Endothelial cell (in vitro differentiated cells): ENCODE data around the gene HECTD3. TPM values are rescaled to one million over a fixed set of nuclear protein-coding genes. Genes with fewer than 3 reads are reported as not detected.

ENCODE experiments used
- DNase-seq: peaks from one replicate; pipeline ENCODE4 v3.0.0; 2021; ENCODE audit warnings: low spot score
- H3K27ac Mint-ChIP-seq: one replicate; pipeline ENCODE4 v1.8.0; 2021; ENCODE audit warnings: mixed read lengths, inconsistent platforms; ENCODE audit not compliant: unreplicated experiment
- H3K27me3 Mint-ChIP-seq: one replicate; pipeline ENCODE4 v1.8.0; 2021; ENCODE audit warnings: mild to moderate bottlenecking, moderate library complexity, mixed read lengths, inconsistent platforms; ENCODE audit not compliant: unreplicated experiment
- H3K36me3 Mint-ChIP-seq: one replicate; pipeline ENCODE4 v1.8.0; 2021; ENCODE audit warnings: mild to moderate bottlenecking, low read depth, mixed read lengths, inconsistent platforms; ENCODE audit not compliant: unreplicated experiment
- H3K4me1 Mint-ChIP-seq: one replicate; pipeline ENCODE4 v1.8.0; 2021; ENCODE audit warnings: mild to moderate bottlenecking, mixed read lengths, inconsistent platforms; ENCODE audit not compliant: unreplicated experiment
- H3K4me3 Mint-ChIP-seq: one replicate; pipeline ENCODE4 v1.8.0; 2021; ENCODE audit warnings: mild to moderate bottlenecking, mixed read lengths, inconsistent platforms; ENCODE audit not compliant: unreplicated experiment
- H3K9me3 Mint-ChIP-seq: one replicate; pipeline ENCODE4 v1.8.0; 2021; ENCODE audit warnings: mixed read lengths, inconsistent platforms; ENCODE audit not compliant: unreplicated experiment
- CTCF ChIP-seq: fragments of 200-600 bp; sonication (generic); IDR thresholded peaks from one replicate; pipeline ENCODE4 v1.5.0; 2021; ENCODE audit warnings: antibody characterized with exemption; ENCODE audit not compliant: unreplicated experiment
- long read RNA-seq: library from polyadenylated mRNA; unstranded; transcript quantifications from one replicate; pipeline ENCODE4 v2.0.0, GENCODE V29; 2020; ENCODE audit not compliant: unreplicated experiment
- total RNA-seq: library from RNA; stranded (reverse); fragmentation: NEBNext Ultra II Directional; extraction: Animal tissue kit (Norgen Biotek cat#: 25700); gene quantifications from one replicate; pipeline ENCODE4 v1.2.1, GENCODE V29; 2021; ENCODE audit not compliant: unreplicated experiment

The HECTD3 gene
- total RNA-seq = 58.2 TPM
- long read RNA-seq, transcript HECTD3-202 (21 exons, 3,610 nt) = major isoform, 13 of 19 reads
- long read RNA-seq, partial matches to known transcripts = 0 of 19 reads
- long read RNA-seq, other reads (novel, unspliced or antisense) = 6 of 19 reads

- TF ChIP-seq CTCF = no peak
- Mint-ChIP-seq H3K4me1 (peaks cover 34% of the 10 kb centered on the region), H3K4me3 (peak within 1 kb of the TSS; percentile 92), H3K27ac (peak within 1 kb of the TSS; percentile 89), H3K27me3 (peaks cover 17% of the 10 kb centered on the region), H3K9me3 (no peaks in the 10 kb centered on the region), H3K36me3 (peaks cover 51% of the 10 kb centered on the region)
- peak; percentile 56 for DNase-seq
Observed at GRCh38 chr1:45010855-45011811, at the start of gene HECTD3. Gene HECTD3, minus strand, starts transcription at chr1:45011324. Its CDS starts 67 bp downstream, at chr1:45011257.

- Mint-ChIP-seq H3K4me1 (no peaks in the 10 kb centered on the region), H3K4me3 (no peak overlapping the region), H3K27me3 (no peaks in the 10 kb centered on the region), H3K27ac (no peak overlapping the region), H3K9me3 (no peaks in the 10 kb centered on the region), H3K36me3 (peaks cover 4% of the 10 kb centered on the region)
- no peak for DNase-seq
- TF ChIP-seq CTCF = no peak
Observed at GRCh38 chr1:45059829-45060228, 48.7 kb upstream of the HECTD3 start.

GRCh38 chr1:45057542-45057941 is 46.4 kb upstream of the HECTD3 start:
- no peak for TF ChIP-seq CTCF
- Mint-ChIP-seq H3K4me3 (no peak overlapping the region), H3K27me3 (no peaks in the 10 kb centered on the region)

GRCh38 chr1:45051005-45051772 is 40.1 kb upstream of the HECTD3 start:
- no peak for TF ChIP-seq CTCF
- DNase-seq = no peak
- peaks cover 4% of the 10 kb centered on the region for H3K36me3 Mint-ChIP-seq
- no peaks in the 10 kb centered on the region for H3K27me3 Mint-ChIP-seq
- no peak overlapping the region for H3K4me3 Mint-ChIP-seq
- no peak overlapping the region for H3K27ac Mint-ChIP-seq
- H3K4me1 Mint-ChIP-seq = no peaks in the 10 kb centered on the region
- H3K9me3 Mint-ChIP-seq = no peaks in the 10 kb centered on the region

More at GRCh38 chr1:45057542-45057941, 46.4 kb upstream of the HECTD3 start:
- H3K27ac Mint-ChIP-seq = no peak overlapping the region
- H3K36me3 Mint-ChIP-seq = peaks cover 4% of the 10 kb centered on the region
- no peak for DNase-seq
- no peaks in the 10 kb centered on the region for H3K9me3 Mint-ChIP-seq
- no peaks in the 10 kb centered on the region for H3K4me1 Mint-ChIP-seq
